Measurements from ENCODE around the gene MRGPRE.

MRGPRE gene

DNA sequence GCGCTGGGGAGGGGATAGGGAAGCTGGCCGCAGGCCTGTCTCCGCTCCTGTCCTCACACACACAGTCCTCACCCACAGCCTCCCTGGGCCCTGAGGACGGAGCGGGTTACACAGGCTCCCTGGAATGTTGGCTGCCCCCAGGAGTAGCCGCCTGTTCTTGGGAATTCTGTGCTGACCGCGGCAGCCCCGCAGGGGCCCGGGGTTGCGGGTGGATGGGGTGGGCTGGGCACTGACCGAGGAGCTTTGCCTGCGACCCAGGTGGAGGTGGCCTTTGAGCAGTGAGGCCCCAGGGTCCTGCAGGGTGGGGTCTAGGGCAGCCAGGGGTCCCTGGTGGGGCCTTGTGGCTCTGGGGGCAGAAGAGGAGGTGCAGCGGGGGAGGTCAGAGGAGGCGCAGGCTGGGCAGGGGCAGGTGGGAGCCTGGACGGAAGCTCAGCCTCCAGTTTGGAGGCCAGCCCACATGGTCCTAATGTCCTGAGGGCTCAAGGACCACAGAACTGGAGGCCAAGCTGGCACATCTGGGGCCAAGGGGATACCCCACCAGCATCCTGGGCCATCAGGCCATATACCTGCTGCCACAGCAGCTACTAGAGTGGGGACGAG is 7.0 kb downstream of the MRGPRE start:
- H3K36me3 ChIP-seq (ENCODE audit: low read length): no peaks in the 10 kb centered on the region
- no peak overlapping the region for H3K9ac ChIP-seq (ENCODE audit: low read length)
- H3K4me2 ChIP-seq (ENCODE audit: low read depth, low read length, poor library complexity, severe bottlenecking): no peak overlapping the region
- H4K20me1 ChIP-seq (ENCODE audit: low read depth, low read length): no peaks in the 10 kb centered on the region
- no peaks in the 10 kb centered on the region for H3K27me3 ChIP-seq (ENCODE audit: low read length)
- TF ChIP-seq EZH2phosphoT487 (conservative IDR thresholded peaks at IDR 0.05; ENCODE audit: low read length): no peak
- TF ChIP-seq, protein P1, sequence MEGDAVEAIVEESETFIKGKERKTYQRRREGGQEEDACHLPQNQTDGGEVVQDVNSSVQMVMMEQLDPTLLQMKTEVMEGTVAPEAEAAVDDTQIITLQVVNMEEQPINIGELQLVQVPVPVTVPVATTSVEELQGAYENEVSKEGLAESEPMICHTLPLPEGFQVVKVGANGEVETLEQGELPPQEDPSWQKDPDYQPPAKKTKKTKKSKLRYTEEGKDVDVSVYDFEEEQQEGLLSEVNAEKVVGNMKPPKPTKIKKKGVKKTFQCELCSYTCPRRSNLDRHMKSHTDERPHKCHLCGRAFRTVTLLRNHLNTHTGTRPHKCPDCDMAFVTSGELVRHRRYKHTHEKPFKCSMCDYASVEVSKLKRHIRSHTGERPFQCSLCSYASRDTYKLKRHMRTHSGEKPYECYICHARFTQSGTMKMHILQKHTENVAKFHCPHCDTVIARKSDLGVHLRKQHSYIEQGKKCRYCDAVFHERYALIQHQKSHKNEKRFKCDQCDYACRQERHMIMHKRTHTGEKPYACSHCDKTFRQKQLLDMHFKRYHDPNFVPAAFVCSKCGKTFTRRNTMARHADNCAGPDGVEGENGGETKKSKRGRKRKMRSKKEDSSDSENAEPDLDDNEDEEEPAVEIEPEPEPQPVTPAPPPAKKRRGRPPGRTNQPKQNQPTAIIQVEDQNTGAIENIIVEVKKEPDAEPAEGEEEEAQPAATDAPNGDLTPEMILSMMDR (IDR thresholded peaks at IDR 0.05; ENCODE audit: insufficient read depth, low read length, poor library complexity, severe bottlenecking): no peak
- H3K4me3 ChIP-seq (ENCODE audit: insufficient read depth, low read length, poor library complexity, severe bottlenecking): no peak overlapping the region
- H3K27ac ChIP-seq (ENCODE audit: low read depth, low read length): no peak overlapping the region
- no peaks in the 10 kb centered on the region for H3F3A ChIP-seq (ENCODE audit: insufficient read depth)
- no peaks in the 10 kb centered on the region for H3K79me2 ChIP-seq (ENCODE audit: insufficient read depth, low read length)
- no peak overlapping the region for H2AFZ ChIP-seq (ENCODE audit: low read depth, low read length, severe bottlenecking)
- H3K9me3 ChIP-seq (ENCODE audit: insufficient read depth, low read length): no peaks in the 10 kb centered on the region
- no peaks in the 10 kb centered on the region for H3K9me2 ChIP-seq (replicated peaks; ENCODE audit: insufficient read depth, low read length)

- H3K9ac ChIP-seq (ENCODE audit: low read length): no peak overlapping the region
- no peaks in the 10 kb centered on the region for H3K27me3 ChIP-seq (ENCODE audit: low read length)
- TF ChIP-seq, protein P1 (IDR thresholded peaks at IDR 0.05; ENCODE audit: insufficient read depth, low read length, poor library complexity, severe bottlenecking): no peak
- TF ChIP-seq EZH2phosphoT487 (conservative IDR thresholded peaks at IDR 0.05; ENCODE audit: low read length): no peak
Measured at GRCh38 chr11:3224401-3225057, 7.7 kb downstream of the MRGPRE start.

GRCh38 chr11:3223932-3224381 is 8.3 kb downstream of the MRGPRE start:
- Histone ChIP-seq H3K27me3 (ENCODE audit: low read length) (no peaks in the 10 kb centered on the region), H3K4me2 (ENCODE audit: low read depth, low read length, poor library complexity, severe bottlenecking) (no peak overlapping the region), H3K27ac (ENCODE audit: low read depth, low read length) (no peak overlapping the region), H3F3A (ENCODE audit: insufficient read depth) (no peaks in the 10 kb centered on the region), H4K20me1 (ENCODE audit: low read depth, low read length) (no peaks in the 10 kb centered on the region), H3K9me2 (replicated peaks; ENCODE audit: insufficient read depth, low read length) (no peaks in the 10 kb centered on the region), H2AFZ (ENCODE audit: low read depth, low read length, severe bottlenecking) (no peak overlapping the region), H3K9me3 (ENCODE audit: insufficient read depth, low read length) (no peaks in the 10 kb centered on the region), H3K9ac (ENCODE audit: low read length) (no peak overlapping the region), H3K79me2 (ENCODE audit: insufficient read depth, low read length) (no peaks in the 10 kb centered on the region), H3K4me3 (ENCODE audit: insufficient read depth, low read length, poor library complexity, severe bottlenecking) (no peak overlapping the region), H3K36me3 (ENCODE audit: low read length) (no peaks in the 10 kb centered on the region)
- no peak for TF ChIP-seq EZH2phosphoT487 (conservative IDR thresholded peaks at IDR 0.05; ENCODE audit: low read length)
- TF ChIP-seq, protein P1 (IDR thresholded peaks at IDR 0.05; ENCODE audit: insufficient read depth, low read length, poor library complexity, severe bottlenecking): no peak

More at GRCh38 chr11:3224401-3225057, 7.7 kb downstream of the MRGPRE start:
- no peaks in the 10 kb centered on the region for H4K20me1 ChIP-seq (ENCODE audit: low read depth, low read length)
- H3K36me3 ChIP-seq (ENCODE audit: low read length): no peaks in the 10 kb centered on the region
- H3K9me3 ChIP-seq (ENCODE audit: insufficient read depth, low read length): no peaks in the 10 kb centered on the region
- H3K27ac ChIP-seq (ENCODE audit: low read depth, low read length): no peak overlapping the region
- no peak overlapping the region for H3K4me2 ChIP-seq (ENCODE audit: low read depth, low read length, poor library complexity, severe bottlenecking)
- no peaks in the 10 kb centered on the region for H3K79me2 ChIP-seq (ENCODE audit: insufficient read depth, low read length)
- no peak overlapping the region for H3K4me3 ChIP-seq (ENCODE audit: insufficient read depth, low read length, poor library complexity, severe bottlenecking)
- H2AFZ ChIP-seq (ENCODE audit: low read depth, low read length, severe bottlenecking): no peak overlapping the region
- no peaks in the 10 kb centered on the region for H3K9me2 ChIP-seq (replicated peaks; ENCODE audit: insufficient read depth, low read length)
- H3F3A ChIP-seq (ENCODE audit: insufficient read depth): no peaks in the 10 kb centered on the region

Measured in SU-DHL-6 (cell line).